Epithelial cell of alveolus of lung (primary cell): ENCODE measurements around the gene HRAS. TPM values are rescaled to one million over a fixed set of nuclear protein-coding genes. Genes with fewer than 3 reads are reported as not detected.

Experiments used
- total RNA-seq: library from RNA; depleted of rRNA; stranded (reverse); fragments of >200 nt; gene quantifications from 2 replicates; pipeline ENCODE4 v1.2.1, GENCODE V29; 2015

The HRAS gene
- 52.8 and 80.4 TPM in 2 replicates for total RNA-seq

DNA sequence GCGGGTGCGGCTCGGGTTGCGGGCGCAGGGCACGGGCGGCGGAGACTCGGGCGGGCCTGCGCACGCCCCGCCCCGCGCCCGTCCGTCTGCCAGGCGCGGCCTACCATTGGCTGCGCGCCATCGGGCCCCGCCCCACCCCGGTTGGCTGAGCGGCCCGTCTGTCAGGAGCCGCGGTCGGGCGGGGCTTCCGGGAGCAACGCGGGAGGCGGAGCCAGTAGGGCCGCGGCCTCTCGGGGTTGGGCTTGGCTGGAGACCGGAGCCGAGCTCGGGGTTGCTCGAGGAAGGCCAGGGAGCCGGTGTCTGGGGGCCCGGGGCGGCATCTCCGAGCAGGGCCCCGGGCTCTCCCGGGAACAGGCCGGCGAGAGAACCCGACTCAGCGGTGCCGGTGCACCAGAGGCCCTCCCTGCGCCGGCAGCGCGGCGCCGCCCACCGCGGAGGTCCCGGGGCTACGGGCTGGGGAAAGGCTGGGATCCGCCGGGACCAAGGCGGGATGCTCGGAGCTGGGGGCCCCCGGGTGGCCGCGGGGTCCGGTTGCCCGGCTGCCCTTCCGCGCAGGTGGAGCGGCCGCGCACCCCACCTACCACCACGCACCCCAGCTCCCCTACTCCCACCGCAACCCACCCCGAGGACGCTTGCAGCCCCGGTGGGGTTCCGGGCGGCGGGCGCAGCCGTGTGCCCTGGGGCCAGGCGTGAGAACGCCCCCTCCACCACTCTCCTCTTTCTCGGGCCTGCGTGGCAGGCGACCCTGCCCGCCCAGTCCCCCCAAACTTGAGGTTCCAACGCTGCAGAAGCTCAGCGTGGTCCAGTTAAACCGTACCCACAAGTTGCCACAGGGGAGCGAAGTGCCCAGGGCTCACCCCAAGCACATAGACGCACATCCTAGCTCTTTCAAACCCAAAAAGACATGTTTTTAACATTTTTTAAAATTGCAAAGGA is at the start of gene HRAS:
HRAS (minus strand) TSS at position 58 of the 936 bp plus-strand sequence.

GRCh38 chr11:575996-576768 is 40.8 kb upstream of the HRAS start, which contains the start of gene PHRF1:
Gene PHRF1, plus strand, starts transcription at chr11:576470. Its CDS starts 5,043 bp downstream, at chr11:581513.

DNA sequence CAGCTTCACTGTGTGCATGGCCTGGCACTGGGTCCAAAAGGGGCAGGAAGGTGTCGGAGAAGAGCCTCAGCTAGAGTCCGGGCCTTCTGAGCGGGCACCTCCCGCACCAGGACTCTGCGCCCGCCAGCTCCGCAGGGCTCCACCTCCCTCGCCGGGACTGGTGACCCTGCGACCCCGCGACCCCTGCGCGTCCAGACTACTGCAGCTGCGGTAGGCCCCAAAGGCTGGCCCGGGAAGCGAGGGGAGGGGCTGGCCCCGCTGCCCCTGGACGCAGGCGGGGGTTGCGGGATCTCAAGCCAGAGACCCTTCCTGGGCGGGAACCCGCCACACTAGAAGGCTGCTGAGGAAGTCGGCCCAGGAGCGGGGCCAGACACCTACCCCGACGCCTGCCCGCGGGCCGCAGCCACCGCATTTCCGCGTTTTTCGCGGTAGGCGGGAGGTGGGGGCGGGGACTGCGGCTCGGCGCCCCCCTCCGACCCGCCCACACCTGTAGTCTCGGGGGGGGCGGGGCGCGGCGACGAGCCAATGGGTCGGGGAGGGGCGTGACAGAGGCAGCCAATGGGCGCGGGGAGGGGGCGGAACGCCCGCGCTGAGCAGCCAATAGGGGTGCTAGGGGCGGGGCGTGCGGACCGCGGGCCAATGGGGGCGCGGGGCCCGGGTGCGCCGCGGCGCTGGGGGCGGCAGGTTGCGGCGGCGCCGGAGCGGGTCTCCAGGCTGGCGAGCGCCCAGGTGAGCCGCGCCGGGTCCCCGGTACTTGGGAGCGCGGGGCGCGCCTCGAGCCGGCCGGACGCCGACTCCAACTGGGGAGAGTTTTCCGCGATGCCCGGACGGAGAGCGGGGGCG is 25.1 kb upstream of the HRAS start, which contains the start of the genes LMNTD2 and RASSF7:
LMNTD2 (minus strand) TSS at position 434 of the 843 bp plus-strand sequence; CDS start at position 412, 22 bp downstream.
RASSF7 (plus strand) TSS at position 666 of the 843 bp plus-strand sequence. CDS start 799 bp downstream, outside the sequence.

DNA sequence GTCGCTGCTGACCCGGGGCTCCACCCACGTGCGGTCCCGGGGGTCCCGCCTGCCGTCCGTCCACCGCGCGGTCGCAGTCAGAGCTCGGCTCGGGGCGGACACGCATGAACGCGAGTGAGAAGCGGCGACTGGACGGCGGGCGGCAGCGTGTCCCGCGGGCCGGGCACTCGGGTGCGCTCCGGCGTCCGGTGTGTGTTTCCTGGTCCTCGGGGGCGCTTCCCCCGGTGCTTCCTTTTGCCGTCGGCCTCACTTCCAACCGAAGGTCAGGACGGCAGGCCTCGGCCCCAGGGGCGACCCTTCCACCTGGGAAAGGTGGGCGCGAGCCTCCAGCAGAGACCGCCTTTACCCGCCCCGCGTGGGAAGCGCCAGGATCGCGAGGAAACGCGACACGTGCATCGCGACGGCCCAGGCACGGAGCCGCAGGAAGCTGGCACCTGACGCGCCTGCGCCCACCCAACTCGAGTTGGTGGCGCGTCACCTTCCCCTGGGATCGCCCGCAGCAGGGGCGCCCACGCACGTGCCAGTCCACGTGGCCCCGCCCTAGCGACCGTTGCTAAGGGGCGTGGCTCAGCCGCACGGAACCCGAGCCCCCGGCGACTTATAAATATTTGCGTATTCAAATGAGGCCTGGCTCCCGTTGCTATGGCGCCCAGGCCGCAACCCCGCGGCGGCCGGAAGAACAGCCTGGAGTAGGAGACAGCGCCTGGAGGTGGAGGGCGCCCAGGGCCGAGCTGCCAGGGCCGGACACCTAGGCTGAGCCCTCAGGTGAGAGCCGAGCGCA is 1.7 kb upstream of the HRAS start, which contains the start of gene LRRC56:
LRRC56 (plus strand) TSS at position 687 of the 781 bp plus-strand sequence. CDS start 3,158 bp downstream, outside the sequence.

DNA sequence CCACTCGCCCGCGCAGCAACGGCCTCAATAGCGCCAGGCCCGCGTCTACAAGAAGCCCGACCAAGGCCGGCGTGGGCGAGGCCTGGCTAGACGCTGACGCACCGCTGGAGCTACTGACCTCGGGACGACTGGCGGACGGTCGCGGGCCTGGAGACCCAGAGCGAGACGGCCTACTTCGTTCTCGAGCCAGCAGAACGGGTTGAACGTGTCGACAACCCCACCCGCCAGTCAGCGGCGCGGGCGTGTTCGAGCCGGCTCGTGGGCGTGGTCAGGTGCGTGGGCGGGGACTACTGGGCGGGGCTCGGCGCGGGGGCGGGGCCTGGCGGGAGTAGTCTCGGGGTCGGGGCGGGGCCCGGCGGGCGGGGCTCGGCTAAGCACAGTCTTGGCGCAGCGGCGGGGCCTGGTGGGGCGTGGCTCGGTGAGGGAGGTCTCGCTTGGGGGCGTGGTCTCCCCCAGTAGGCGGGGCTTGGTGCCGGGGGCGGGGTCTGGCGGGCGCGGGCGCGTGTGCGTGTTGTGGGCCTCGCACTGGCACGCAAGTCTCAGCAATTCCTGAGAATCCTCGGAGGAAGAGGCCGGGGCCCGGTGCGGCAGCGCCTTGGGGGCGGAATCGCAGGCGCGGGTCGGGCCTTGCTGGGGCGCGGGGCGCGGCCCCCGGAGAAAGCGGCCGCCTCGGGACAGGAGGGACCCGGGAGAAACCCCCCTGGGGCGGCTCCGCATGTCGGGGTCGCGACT is 28.2 kb downstream of the HRAS start, which contains the start of gene RNH1:
RNH1 (minus strand) TSS at position 248 of the 732 bp plus-strand sequence. CDS start 5,080 bp downstream, outside the sequence.

Other genes with a start within 250 kb of the HRAS start
- gene PGGHG, start 246.4 kb downstream of the HRAS start, total RNA-seq: 3.9 and 27.8 TPM in 2 replicates
- not detected in 2 replicates for gene IFITM5, start 236.1 kb downstream of the HRAS start, total RNA-seq
- gene IFITM2, start 227.8 kb downstream of the HRAS start, total RNA-seq: 67.6 and 518 TPM in 2 replicates
- 81.3 and 545 TPM in 2 replicates for gene IFITM1, start 221.5 kb downstream of the HRAS start, total RNA-seq
- 191 and 603 TPM in 2 replicates for gene IFITM3, start 214.7 kb downstream of the HRAS start, total RNA-seq
- gene B4GALNT4, start 166.1 kb downstream of the HRAS start, total RNA-seq: 14.4 and 50.0 TPM in 2 replicates
- gene PKP3, start 141.4 kb downstream of the HRAS start, total RNA-seq: 1.7 and 5.2 TPM in 2 replicates
- 22.4 and 41.8 TPM in 2 replicates for gene SIGIRR, start 120.6 kb downstream of the HRAS start, total RNA-seq
- gene ANO9, start 93.6 kb downstream of the HRAS start, total RNA-seq: 0.39 TPM in 1 of 2 replicates, not detected in the other
- gene PTDSS2, start 85.3 kb downstream of the HRAS start, total RNA-seq: 38.4 and 60.8 TPM in 2 replicates
- 211 and 362 TPM in 2 replicates for gene RNH1, start 28.3 kb downstream of the HRAS start, total RNA-seq
- 0.26 and 2.6 TPM in 2 replicates for gene LRRC56, start 2.0 kb upstream of the HRAS start, total RNA-seq
- 0.39 and 1.2 TPM in 2 replicates for gene LMNTD2, start 25.2 kb upstream of the HRAS start, total RNA-seq
- 6.8 and 8.1 TPM in 2 replicates for gene RASSF7, start 25.4 kb upstream of the HRAS start, total RNA-seq
- 17.1 and 30.9 TPM in 2 replicates for gene PHRF1, start 40.9 kb upstream of the HRAS start, total RNA-seq
- gene IRF7, start 80.4 kb upstream of the HRAS start, total RNA-seq: 13.3 and 28.1 TPM in 2 replicates
- gene CDHR5, start 89.4 kb upstream of the HRAS start, total RNA-seq: 0.26 TPM in 1 of 2 replicates, not detected in the other
- not detected in 2 replicates for gene SCT, start 91.6 kb upstream of the HRAS start, total RNA-seq
- gene DRD4, start 101.7 kb upstream of the HRAS start, total RNA-seq: not detected in 2 replicates
- 21.5 and 33.3 TPM in 2 replicates for gene DEAF1, start 159.6 kb upstream of the HRAS start, total RNA-seq
- gene TMEM80, start 160.2 kb upstream of the HRAS start, total RNA-seq: 12.5 and 63.3 TPM in 2 replicates
- 17.9 and 20.8 TPM in 2 replicates for gene EPS8L2, start 170.7 kb upstream of the HRAS start, total RNA-seq
- gene TALDO1, start 211.9 kb upstream of the HRAS start, total RNA-seq: 172 and 222 TPM in 2 replicates
- gene GATD1, start 241.9 kb upstream of the HRAS start, total RNA-seq: 15.1 and 24.4 TPM in 2 replicates